HS-5 (cell line): ENCODE results near the gene BAHCC1.

Source experiments
- DNase-seq: peaks from one replicate; pipeline ENCODE4 v3.0.0-alpha.2; 2012; ENCODE audit warnings: low read depth

BAHCC1 gene

GRCh38 chr17:81427173-81428120 is 32.2 kb downstream of the BAHCC1 start:
- DNase-seq, result no peak

DNA sequence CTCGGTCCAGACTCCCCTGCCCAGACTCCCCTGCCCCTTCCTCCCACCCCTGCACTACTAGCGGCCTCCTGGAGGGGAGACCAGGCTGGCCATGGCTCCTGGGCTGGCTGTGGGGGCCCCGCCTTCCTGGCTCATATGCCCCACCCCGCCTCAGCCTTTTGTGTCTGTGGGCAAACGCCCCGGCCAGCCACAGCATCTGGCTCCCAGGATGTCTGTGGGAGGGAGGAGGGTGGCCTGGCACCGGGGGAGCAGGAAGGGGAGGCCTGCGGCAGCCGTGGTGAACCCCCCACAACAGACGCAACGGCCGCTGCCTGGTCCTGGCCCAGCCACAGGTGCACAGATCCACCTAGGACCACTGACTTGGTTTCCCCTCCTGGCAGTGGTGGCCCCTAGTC is 32.9 kb downstream of the BAHCC1 start:
- DNase-seq, result no peak

DNA sequence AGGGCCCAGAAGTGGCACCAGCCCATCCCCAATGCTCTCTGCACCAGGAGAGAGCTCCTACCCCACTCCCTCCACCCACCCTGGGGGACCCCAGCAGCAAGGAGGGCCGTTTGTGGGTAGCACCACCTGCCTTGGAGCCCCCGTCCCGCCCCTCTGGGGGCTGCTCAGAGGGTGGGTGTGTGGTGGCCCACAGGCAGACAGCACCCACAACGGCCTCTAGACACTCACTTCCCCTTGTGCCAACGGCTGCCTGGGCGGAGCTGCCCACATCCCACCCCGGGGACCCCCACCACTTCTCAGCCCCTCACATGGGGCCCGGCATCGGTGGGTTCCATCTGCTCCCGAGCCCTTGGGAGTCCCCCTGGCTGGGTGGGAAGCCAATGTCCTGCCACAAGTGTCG is 33.3 kb downstream of the BAHCC1 start:
- DNase-seq, result no peak

DNA sequence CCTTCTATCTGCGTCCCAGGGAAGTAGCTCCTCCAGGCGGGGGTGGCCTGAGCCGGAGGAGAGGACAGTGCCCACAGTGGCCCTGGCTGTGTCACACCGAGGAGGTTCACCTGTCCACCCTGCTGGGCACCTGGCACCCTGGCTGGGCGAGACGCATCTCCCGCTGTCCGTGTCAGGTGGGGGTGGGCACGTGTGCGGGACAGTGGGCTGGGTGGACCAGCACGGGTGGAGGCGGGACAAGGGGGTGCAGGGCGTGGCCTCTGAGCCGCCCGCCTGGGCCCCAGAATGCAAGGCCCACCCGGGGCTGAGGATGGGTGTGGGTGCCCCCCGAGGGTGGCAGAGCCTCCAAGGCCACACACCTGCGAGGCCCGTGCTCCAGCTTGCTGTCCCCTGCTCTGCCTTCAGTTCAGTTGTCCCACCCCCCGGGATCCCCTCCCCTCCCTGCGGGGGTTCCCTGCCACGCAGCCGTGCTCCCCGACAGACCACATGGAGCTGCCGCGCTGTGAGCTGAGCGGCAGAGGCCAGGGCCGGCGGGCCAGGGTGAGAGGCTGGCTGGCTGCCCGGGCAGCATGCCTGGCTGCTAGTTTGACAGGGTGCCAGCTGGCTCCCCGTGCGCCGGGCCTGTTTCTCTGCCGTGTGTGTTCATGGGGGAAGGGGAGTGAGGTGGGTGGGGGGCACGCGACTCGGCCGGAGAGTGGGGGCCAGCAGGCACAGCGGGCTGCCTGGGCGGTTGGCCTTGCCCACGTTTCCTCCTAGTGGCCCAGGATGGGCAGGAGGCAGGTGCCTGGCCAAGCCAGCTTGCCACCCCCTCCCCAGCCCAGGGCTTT is 33.9 kb downstream of the BAHCC1 start:
- DNase-seq, result no peak

DNA sequence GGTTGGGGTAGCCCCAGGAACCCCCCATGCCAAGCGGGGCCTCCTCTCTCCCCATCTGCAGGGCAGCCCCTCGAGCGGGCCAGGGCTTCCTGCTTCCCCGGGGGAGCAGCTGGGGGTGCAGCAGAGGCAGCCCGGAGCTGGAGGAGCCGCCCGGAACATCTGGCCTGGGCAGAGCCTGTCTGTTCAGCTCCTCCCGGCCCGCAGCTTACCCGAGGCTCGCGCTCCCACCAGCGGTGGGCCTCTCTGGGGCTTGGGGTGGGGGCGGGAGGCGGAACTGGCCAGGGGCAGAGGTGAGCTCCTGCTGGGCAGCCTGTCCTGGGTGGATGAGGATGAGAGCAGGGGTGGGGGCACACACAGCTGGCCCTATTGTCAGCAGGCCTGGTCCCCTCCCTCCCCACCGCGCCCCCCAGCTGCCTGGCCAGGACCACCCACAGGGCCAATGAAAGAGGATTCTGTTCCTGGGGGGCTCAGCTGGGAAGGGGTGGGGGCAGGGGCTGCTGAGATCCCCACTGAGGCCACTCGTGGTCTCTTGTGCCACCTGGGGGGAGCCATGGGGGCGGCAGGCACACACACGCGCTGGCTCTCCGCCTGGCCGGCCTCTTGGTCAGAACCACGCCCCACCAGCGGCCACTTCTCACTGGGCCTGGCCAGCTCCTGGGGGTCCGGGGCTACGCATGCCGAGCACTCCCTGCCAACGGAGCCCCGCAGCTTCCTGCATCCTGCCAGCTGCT is 34.7 kb downstream of the BAHCC1 start:
- no peak for DNase-seq

- no peak for DNase-seq
Measured at GRCh38 chr17:81431545-81432482, 36.6 kb downstream of the BAHCC1 start.

GRCh38 chr17:81432941-81433340 is 37.7 kb downstream of the BAHCC1 start:
- no peak for DNase-seq

DNA sequence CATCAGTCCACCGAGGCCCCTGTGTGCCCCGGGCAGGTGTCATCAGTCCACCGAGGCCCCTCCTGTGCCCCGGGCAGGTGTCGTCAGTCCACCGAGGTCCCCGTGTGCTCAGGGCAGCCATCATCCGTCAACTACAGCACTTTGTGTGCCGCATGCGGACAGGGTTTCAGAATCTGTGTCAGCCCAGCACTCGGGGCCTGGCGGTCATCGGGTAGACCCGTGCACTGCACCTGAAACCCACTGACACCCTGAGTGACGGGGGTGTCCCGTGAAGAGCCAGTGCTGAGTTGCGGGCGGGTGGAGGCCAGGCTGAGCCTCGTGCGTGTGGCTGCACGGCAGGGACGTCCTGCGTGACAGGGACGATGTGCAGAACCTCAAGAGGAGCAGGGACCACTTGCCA is 38.4 kb downstream of the BAHCC1 start:
- no peak for DNase-seq

- DNase-seq, result no peak
Measured at GRCh38 chr17:81434072-81434471, 38.8 kb downstream of the BAHCC1 start.

GRCh38 chr17:81434681-81435417 is 39.6 kb downstream of the BAHCC1 start:
- no peak for DNase-seq

DNA sequence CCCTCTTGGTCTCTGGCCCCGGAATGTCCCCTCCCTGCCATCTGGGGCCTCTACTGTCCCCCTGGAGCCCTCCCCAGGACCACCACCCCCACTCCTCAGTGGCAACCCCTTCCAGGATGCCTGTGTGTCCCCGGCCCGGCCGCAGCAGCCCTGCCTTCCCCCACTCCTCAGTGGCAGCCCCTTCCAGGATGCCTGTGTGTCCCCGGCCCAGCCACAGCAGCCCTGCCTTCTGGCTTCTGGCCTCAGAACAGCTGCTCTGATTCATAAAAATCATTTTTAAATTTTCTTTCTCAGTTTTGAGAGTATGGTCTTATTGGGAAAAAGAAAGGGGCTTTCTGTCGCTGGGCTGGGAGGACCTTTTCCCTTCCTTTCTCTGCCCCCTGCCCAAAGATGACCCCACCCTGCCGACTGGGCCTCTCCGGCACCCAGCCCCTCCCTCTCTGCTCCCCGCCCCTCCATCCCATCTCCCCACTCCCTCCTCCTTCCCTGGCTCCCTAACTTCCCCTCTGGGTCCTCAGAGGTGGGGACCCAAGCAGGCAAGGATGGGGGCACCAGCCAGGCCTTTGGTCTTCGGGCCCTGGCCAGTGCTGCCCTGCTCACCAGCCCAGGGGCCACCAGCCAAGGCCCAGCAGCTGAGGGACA is 40.5 kb downstream of the BAHCC1 start:
- no peak for DNase-seq

DNA sequence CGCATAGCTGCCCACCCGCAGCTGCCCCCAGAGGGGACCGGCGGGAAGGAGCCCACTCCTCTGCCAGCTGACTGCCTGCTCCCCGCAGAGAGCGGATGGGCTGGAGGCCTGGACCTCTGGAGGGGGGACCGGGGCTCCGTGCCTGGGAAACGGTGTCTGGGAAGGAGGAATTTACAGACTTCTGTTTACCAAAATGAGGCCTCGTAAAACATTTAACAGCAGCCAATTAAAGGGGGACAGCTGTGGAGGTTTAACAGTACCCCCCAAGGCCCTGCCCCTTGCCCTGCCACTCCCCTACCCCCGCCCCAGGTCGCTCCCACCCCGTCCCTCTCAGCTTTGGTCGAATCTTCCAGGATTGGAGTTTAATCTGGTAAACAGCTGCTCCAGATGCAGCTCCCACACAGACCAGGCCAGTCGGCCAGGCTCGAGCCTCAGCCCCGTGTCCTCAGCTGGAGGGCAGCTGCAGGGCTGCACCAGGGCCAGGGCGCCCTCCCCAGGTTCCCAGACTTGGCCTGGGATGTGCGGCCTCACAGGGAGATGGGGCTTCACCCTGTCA is 41.1 kb downstream of the BAHCC1 start:
- no peak for DNase-seq

DNA sequence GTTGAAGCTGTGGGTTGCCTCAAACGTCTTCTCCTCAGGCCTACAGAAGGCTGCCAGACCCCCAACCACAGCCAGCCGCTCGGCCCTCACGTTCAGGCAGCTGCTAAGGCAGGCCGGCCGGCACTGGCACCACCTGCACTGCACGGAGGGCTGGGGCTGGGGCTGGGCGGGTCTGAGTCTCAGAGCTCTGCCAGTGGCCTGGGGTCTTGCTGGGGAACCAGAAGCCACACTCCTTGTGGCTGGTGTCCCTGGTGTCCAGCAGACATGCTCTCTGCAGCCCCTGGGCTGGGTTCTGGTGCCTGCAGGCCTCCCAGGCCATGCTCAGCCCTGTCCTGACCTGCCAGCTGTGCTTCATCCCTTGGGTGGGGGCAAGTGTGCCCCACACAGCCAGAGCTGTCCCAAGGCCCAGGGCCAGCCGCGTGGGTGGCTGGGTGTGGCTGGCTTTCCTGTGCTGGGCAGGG is 42.0 kb downstream of the BAHCC1 start:
- no peak for DNase-seq

DNA sequence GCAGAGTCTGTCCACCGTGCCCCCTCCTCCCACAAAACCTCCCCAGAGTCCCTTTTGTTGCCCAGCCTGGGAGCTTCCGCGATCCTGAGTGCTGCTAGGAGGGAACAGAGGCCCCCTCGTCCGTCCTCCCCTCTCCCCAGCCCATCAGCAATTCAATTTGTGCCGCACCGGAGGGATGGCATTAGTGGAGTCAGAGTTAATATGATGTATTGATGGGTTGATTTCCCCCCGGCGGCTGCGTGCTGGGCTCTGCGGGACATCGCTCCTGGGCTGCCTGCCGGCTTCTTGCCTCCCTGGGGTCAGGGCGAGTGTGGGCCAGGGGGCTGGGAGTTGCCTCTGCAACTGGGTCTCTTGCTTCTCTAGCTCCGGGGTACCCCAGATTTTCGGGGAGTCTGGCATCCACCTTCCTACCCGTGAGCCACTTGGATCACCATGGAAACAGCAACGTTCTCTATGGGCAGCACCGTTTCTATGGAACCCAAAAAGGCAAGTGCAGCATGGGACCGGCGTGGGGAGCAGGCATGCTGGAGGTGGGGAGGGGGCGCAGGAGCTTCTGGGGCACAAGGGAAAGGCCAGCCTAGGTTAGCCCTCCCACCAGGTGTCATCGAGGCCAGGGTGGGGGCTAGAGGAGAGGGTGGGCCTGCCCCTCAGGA is 42.9 kb downstream of the BAHCC1 start:
- DNase-seq, result no peak

DNA sequence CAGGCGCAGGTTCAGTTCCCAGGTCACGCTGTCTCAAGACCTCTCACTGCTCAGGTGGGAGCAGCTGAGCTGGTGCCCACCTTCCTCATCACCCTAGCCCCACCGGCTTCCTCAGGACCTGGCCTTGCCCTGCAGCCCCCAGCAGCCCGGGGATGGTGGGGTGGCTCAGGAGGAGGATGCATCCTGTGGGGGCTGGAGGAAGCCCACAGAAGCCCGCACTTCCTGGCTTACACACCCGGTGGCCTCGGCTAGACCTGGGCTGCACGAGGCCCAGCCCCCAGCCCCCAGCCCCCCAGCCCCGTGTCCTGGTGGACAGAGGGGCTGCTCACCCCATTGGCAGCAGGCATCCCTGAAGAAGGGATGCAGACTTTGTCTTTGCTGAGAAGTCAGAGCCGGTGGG is 43.4 kb downstream of the BAHCC1 start:
- no peak for DNase-seq

- no peak for DNase-seq
Measured at GRCh38 chr17:81440051-81440471, 44.8 kb downstream of the BAHCC1 start.

GRCh38 chr17:81440511-81441244 is 45.4 kb downstream of the BAHCC1 start:
- DNase-seq, result no peak

DNA sequence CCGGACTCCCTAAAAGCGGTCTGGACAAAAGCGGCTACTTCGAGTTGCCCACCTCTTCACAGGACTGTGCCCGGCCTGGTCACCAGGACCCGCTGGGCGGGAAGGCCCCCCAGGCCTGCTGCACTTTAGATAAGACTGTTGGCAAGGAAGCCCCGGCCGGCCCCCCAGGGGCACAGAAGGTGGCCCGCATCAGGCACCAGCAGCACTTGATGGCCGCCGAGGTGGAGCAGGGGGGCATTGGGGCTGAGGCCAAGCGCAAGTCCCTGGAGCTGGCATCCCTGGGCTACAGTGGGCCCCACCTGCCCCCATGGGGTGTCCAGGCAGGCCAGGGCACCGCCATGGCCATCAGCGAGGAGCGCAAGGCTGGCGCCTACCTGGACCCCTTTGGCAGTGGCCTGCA is 47.5 kb downstream of the BAHCC1 start:
- DNase-seq, result no peak
